HFFc6 (cell line): ENCODE data around the gene CMBL. TPM values are rescaled to one million over a fixed set of nuclear protein-coding genes. Genes with fewer than 3 reads are reported as not detected.

Experiments used
- DNase-seq: peaks from one replicate; pipeline ENCODE4 v3.0.0-alpha.2; 2018
- H3K27ac Mint-ChIP-seq: 2 replicates; pipeline ENCODE4 v1.8.0; 2020; ENCODE audit warnings: mild to moderate bottlenecking, mixed read lengths
- H3K27me3 Mint-ChIP-seq: 2 replicates; pipeline ENCODE4 v1.8.0; 2021; ENCODE audit warnings: mild to moderate bottlenecking, moderate library complexity, mixed read lengths; ENCODE audit not compliant: insufficient read depth
- H3K36me3 Mint-ChIP-seq: 2 replicates; pipeline ENCODE4 v1.8.0; 2021; ENCODE audit warnings: low read depth, mixed read lengths
- H3K4me1 Mint-ChIP-seq: 2 replicates; pipeline ENCODE4 v1.8.0; 2020; ENCODE audit warnings: low read depth, mixed read lengths
- H3K4me3 Mint-ChIP-seq: 2 replicates; pipeline ENCODE4 v1.8.0; 2020; ENCODE audit warnings: mild to moderate bottlenecking, moderate library complexity, mixed read lengths
- H3K9me3 Mint-ChIP-seq: 2 replicates; pipeline ENCODE4 v1.8.0; 2020; ENCODE audit warnings: mild to moderate bottlenecking, mixed read lengths
- CTCF ChIP-seq: fragments of 200-600 bp; sonication (generic); IDR thresholded peaks from 2 replicates; pipeline ENCODE4 v1.5.0; 2021; ENCODE audit warnings: antibody characterized with exemption, mild to moderate bottlenecking
- total RNA-seq, 6 experiments: library from RNA; stranded (reverse); fragmentation: NEBNext Ultra II Directional; extraction: Animal tissue kit (Norgen Biotek cat#: 25700); gene quantifications; 2 replicates in 1 of 6; 3 replicates in 5 of 6; pipeline ENCODE4 v1.2.3, GENCODE V29; 2021

CMBL gene
- total RNA-seq, 6 experiments from 2014 or later, result 30.2 to 39.0 (median 38.0) TPM

DNA sequence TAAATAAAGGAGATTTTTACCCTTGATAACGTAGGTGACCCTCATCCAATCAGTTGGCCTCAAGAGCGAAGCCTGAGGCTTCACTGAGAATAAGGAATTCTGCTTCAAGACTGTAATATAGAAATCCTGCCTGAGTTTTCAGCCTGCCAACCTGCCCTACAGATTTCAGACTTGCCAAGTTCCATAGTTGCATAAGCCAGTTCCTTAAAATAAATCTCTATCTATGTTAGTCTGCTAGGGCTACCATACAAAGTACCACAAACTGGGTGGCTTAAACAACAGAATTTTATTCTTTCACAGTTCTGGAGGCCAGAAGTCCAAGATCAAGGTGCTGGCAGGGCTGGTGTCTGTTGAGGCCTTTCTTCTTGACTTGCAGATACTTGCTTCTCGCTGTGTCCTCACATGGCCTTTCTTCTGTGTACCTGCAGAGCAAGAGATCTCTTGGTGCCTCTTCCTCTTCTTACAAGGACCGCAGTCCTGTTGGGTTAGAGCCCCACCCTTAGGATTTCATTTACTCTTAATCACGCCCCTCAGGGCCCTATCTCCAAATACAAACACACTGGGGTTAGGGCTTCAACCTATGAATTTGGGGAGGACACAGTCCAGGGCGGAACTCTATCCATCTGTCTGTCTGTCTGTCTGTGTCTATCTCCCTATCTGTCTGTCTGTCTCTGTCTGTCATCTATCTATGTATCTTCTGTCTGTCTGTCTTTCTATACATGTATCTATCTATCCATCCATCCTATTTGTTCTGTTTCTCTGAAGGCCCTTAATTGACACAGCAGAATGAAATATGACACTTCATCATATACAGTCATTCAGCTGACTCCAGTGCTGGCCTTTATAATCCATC is 17.0 kb upstream of the CMBL start:
- Mint-ChIP-seq H3K27ac (no peak overlapping the region), H3K36me3 (no peaks in the 10 kb centered on the region), H3K9me3 (no peaks in the 10 kb centered on the region), H3K4me1 (peaks cover 31% of the 10 kb centered on the region), H3K4me3 (no peak overlapping the region), H3K27me3 (no peaks in the 10 kb centered on the region; the same call in 1 of the 2 replicates)
- DNase-seq, result no peak
- TF ChIP-seq CTCF, result no peak

DNA sequence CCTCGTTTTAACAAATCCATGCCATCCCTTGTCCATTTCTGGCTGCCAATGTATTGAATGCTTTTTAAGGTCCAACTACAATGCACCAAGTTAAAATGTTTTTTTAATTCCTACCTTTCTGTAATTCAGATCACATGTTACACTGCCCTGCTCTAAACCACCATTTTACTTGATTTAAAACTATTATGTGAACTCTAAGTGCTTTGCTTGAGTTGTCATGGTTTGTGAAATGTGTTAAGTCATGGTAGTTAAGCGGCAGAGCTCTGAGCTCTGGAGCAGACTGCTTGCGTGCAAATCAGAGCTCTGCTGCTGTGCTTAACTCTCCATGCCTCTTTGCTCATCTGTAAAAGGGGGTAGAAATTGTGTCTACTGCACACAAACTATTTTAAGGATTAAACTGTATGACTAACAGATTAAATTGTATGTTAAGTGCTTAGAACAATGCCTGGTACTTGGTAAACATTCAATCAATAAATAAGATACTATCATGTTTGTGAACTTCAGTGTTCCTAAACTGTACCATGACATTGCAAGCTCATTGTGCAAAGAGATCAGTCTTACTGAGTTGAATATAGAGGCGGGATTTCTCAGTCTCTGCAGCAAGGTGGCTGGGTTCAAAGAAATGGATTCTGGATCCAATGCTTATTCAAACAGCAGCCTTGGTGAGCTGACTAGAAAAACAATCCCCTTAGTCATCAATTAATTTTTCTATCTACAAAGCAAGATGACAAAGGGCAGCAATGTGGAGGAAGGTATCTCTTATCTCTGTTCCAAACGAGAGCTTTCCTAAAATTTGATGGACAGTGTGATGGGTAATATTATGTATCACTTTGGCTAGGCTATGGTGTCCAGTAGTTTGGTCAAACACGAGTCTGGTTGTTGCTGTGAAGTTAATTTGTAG is 16.1 kb upstream of the CMBL start:
- no peak overlapping the region for H3K4me3 Mint-ChIP-seq
- H3K27me3 Mint-ChIP-seq, result peaks cover 4% of the 10 kb centered on the region; the same call in 1 of the 2 replicates
- no peak overlapping the region for H3K27ac Mint-ChIP-seq
- no peak for DNase-seq
- H3K4me1 Mint-ChIP-seq, result peaks cover 22% of the 10 kb centered on the region
- no peaks in the 10 kb centered on the region for H3K9me3 Mint-ChIP-seq
- TF ChIP-seq CTCF, result no peak
- 0 out of 2 replicates have a peak, but pooled peaks cover 2% of the 10 kb centered on the region for H3K36me3 Mint-ChIP-seq

DNA sequence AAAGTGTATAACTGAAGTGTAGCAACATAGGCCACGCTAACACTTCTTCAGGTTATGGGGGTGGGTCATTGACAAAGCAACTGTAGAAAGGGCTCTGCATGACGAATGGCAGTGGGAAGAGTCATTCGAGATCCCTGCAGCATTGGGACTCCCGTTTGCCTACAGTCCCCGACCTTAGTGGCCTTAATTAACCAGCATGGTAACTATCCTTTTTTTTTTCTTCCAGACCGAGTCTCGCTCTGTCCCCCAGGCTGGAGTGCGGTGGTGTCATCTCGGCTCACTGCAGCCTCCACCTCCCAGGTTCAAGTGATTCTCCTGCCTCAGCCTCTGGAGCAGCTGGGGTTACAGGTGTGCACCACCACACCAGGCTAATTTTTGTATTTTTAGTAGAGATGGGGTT is 14.2 kb upstream of the CMBL start:
- H3K4me1 Mint-ChIP-seq, result peaks cover 19% of the 10 kb centered on the region
- TF ChIP-seq CTCF, result no peak
- peaks cover 5% of the 10 kb centered on the region; the same call in 1 of the 2 replicates for H3K27me3 Mint-ChIP-seq
- H3K4me3 Mint-ChIP-seq, result no peak overlapping the region
- peaks cover 15% of the 10 kb centered on the region for H3K36me3 Mint-ChIP-seq
- H3K27ac Mint-ChIP-seq, result no peak overlapping the region
- peaks cover 6% of the 10 kb centered on the region; the same call in 1 of the 2 replicates for H3K9me3 Mint-ChIP-seq
- DNase-seq, result no peak

DNA sequence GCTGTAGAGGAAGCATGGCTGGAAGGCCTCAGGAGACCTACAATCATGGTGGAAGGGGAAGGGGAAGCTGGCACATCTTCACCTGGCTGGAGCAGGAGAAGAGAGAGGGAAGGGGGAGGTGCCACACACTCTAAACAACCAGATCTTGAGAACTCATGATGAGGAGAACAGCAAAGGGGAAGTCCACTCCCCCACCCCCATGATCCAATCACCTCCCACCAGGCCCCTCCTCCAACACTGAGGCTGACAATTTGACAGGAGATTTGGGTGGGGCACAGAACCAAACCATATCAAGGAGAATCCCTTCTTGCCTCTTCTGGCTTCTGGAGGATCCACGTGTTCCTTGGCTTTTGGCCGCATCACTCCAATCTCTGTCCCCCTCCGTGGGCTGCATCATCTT is 13.1 kb upstream of the CMBL start:
- DNase-seq, result no peak
- H3K27ac Mint-ChIP-seq, result no peak overlapping the region
- H3K27me3 Mint-ChIP-seq, result peaks cover 5% of the 10 kb centered on the region
- no peak overlapping the region for H3K4me3 Mint-ChIP-seq
- H3K4me1 Mint-ChIP-seq, result peaks cover 19% of the 10 kb centered on the region
- H3K9me3 Mint-ChIP-seq, result peaks cover 6% of the 10 kb centered on the region; the same call in 1 of the 2 replicates
- H3K36me3 Mint-ChIP-seq, result peaks cover 15% of the 10 kb centered on the region
- no peak for TF ChIP-seq CTCF

DNA sequence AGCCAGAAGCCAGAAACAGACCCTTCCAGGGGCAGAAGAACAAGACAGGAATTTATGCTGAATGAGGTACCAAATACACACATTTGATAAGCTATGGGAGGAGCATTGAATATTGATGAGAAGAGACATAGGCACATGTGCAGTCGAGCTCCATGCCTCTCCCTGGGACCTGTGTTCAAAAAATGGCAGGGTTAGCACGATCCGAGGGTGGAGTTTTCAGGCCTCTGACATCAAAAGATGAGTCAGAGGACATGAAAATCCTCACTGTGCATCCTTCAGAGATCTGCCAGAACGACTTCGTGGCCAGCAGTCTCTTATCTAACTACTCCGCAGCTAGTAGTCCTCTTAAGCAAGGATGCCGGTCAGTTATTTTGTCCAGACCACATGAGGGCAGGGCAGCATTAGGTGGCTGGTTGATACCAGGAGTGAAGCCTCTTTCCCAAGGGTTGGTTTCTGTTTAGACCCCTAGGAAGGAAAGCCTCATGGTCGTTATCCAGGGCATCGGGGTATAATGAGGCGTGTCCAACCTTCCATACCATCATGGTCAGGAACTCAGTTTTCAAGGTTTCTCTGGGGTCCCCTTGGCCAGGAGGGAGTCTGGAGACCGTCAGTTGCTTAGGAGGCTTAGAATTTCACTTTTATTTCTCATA is 11.6 kb upstream of the CMBL start:
- H3K27me3 Mint-ChIP-seq, result peaks cover 5% of the 10 kb centered on the region
- no peak overlapping the region for H3K4me3 Mint-ChIP-seq
- H3K9me3 Mint-ChIP-seq, result peaks cover 6% of the 10 kb centered on the region; the same call in 1 of the 2 replicates
- H3K36me3 Mint-ChIP-seq, result peaks cover 15% of the 10 kb centered on the region
- no peak for DNase-seq
- no peak for TF ChIP-seq CTCF
- H3K27ac Mint-ChIP-seq, result no peak overlapping the region
- peaks cover 17% of the 10 kb centered on the region for H3K4me1 Mint-ChIP-seq
